MM.1S (cell line): ENCODE data around the gene BCKDK.

Experiments used
- DNase-seq: peaks from one replicate; pipeline ENCODE4 v3.0.0-alpha.2; 2015
- H2AFZ ChIP-seq: fragments of 300-600 bp; sonication (generic); 2 replicates; pipeline ENCODE4 v1.6.0; 2016; ENCODE audit warnings: antibody characterized with exemption, low read length
- H3F3A ChIP-seq: fragments of 300-600 bp; sonication (generic); 2 replicates; pipeline ENCODE4 v1.6.1; 2016; ENCODE audit warnings: mild to moderate bottlenecking, antibody characterized with exemption, low read length, moderate library complexity, mixed read lengths; ENCODE audit not compliant: insufficient read depth
- H3K27ac ChIP-seq: fragments of 300-600 bp; sonication (generic); 2 replicates; pipeline ENCODE4 v1.5.1; 2016; ENCODE audit warnings: mild to moderate bottlenecking, low read length
- H3K27me3 ChIP-seq: fragments of 300-600 bp; sonication (generic); replicated peaks from 2 replicates; pipeline ENCODE4 v1.6.0; 2016; ENCODE audit warnings: low read length; ENCODE audit not compliant: insufficient read depth
- H3K36me3 ChIP-seq: fragments of 300-600 bp; sonication (generic); replicated peaks from 2 replicates; pipeline ENCODE4 v1.6.1; 2016; ENCODE audit warnings: mild to moderate bottlenecking, low read length, mixed read lengths; ENCODE audit not compliant: insufficient read depth
- H3K4me1 ChIP-seq: fragments of 300-600 bp; sonication (generic); 2 replicates; pipeline ENCODE4 v1.6.1; 2016; ENCODE audit warnings: low read length, mixed read lengths
- H3K4me2 ChIP-seq: fragments of 300-600 bp; sonication (generic); 2 replicates; pipeline ENCODE4 v1.6.0; 2016; ENCODE audit warnings: low read depth, low read length
- H3K4me3 ChIP-seq: fragments of 300-600 bp; sonication (generic); 2 replicates; pipeline ENCODE4 v1.5.1; 2016; ENCODE audit warnings: low read length, mixed read lengths
- H3K79me2 ChIP-seq: fragments of 300-600 bp; sonication (generic); 2 replicates; pipeline ENCODE4 v1.6.1; 2016; ENCODE audit warnings: mixed run types, low read length, mixed read lengths
- H3K9ac ChIP-seq: fragments of 300-600 bp; sonication (generic); 2 replicates; pipeline ENCODE4 v1.6.1; 2016; ENCODE audit warnings: low read length, mixed read lengths
- H3K9me2 ChIP-seq: fragments of 300-600 bp; sonication (generic); replicated peaks from 2 replicates; pipeline ENCODE4 v1.6.1; 2016; ENCODE audit warnings: mild to moderate bottlenecking, low read length, mixed read lengths; ENCODE audit not compliant: insufficient read depth
- H3K9me3 ChIP-seq: fragments of 300-600 bp; sonication (generic); replicated peaks from 2 replicates; pipeline ENCODE4 v1.6.1; 2016; ENCODE audit warnings: mild to moderate bottlenecking, low read length, mixed read lengths; ENCODE audit not compliant: insufficient read depth
- H4K20me1 ChIP-seq: fragments of 300-600 bp; sonication (generic); 2 replicates; pipeline ENCODE4 v1.6.1; 2016; ENCODE audit warnings: mild to moderate bottlenecking, low read length, moderate library complexity, mixed read lengths; ENCODE audit not compliant: insufficient read depth
- CTCF ChIP-seq: fragments of 300-600 bp; sonication (generic); IDR thresholded peaks from 2 replicates; pipeline ENCODE4 v1.5.1; 2016; ENCODE audit warnings: antibody characterized with exemption, low read length, mixed read lengths
- EZH2 ChIP-seq: fragments of 300-600 bp; sonication (generic); optimal IDR thresholded peaks from 2 replicates; pipeline ENCODE3; 2017; ENCODE audit warnings: low read depth, mild to moderate bottlenecking, antibody characterized with exemption, low read length, mixed read lengths
- EZH2phosphoT487 ChIP-seq: fragments of 300-600 bp; sonication (generic); IDR thresholded peaks from 2 replicates; pipeline ENCODE4 v1.6.1; 2018; ENCODE audit warnings: antibody characterized with exemption, low read length

BCKDK gene

GRCh38 chr16:31088459-31089183, 19.6 kb upstream of the BCKDK start, which contains the start of gene PRSS53:
TSS of gene PRSS53 (minus strand) at chr16:31088943. CDS start at chr16:31088809, 134 bp downstream.
- Histone ChIP-seq H3K9ac (no peak within 1 kb of the TSS), H3K79me2 (peaks cover 14% of the 10 kb centered on the region), H3K9me2 (no peaks in the 10 kb centered on the region), H3K4me3 (no peak within 1 kb of the TSS), H3K27me3 (no peaks in the 10 kb centered on the region), H3K9me3 (no peaks in the 10 kb centered on the region), H4K20me1 (no peaks in the 10 kb centered on the region), H3K4me1 (no peaks in the 10 kb centered on the region), H3K36me3 (no peaks in the 10 kb centered on the region), H3K27ac (no peak within 1 kb of the TSS), H3F3A (no peaks in the 10 kb centered on the region), H3K4me2 (no peak within 1 kb of the TSS), H2AFZ (no peak within 1 kb of the TSS)
- DNase-seq: no peak
- no peak for TF ChIP-seq CTCF
- no peak for TF ChIP-seq EZH2phosphoT487
- no peak for TF ChIP-seq EZH2

- no peak overlapping the region for H2AFZ ChIP-seq
- H3K4me2 ChIP-seq: no peak overlapping the region
- TF ChIP-seq EZH2 (no peak), EZH2phosphoT487 (no peak), CTCF (no peak)
- no peaks in the 10 kb centered on the region for H3K9me2 ChIP-seq
- H3K9me3 ChIP-seq: no peaks in the 10 kb centered on the region
- H3F3A ChIP-seq: peaks cover under 1% of the 10 kb centered on the region; the same call in 1 of the 2 replicates
- no peaks in the 10 kb centered on the region for H3K27me3 ChIP-seq
- no peaks in the 10 kb centered on the region for H3K4me1 ChIP-seq
- no peaks in the 10 kb centered on the region for H4K20me1 ChIP-seq
- no peak overlapping the region for H3K4me3 ChIP-seq
- H3K27ac ChIP-seq: no peak overlapping the region
- no peaks in the 10 kb centered on the region for H3K36me3 ChIP-seq
- no peak overlapping the region for H3K9ac ChIP-seq
- no peak for DNase-seq
- H3K79me2 ChIP-seq: peaks cover 20% of the 10 kb centered on the region
These were observed 19.0 kb upstream of the BCKDK start for GRCh38 chr16:31089199-31089598.

GRCh38 chr16:31090540-31090939, 17.6 kb upstream of the BCKDK start:
- no peak for TF ChIP-seq EZH2
- no peaks in the 10 kb centered on the region for H3K9me2 ChIP-seq
- H3K4me3 ChIP-seq: no peak overlapping the region
- peaks cover 4% of the 10 kb centered on the region for H3F3A ChIP-seq
- no peak overlapping the region for H2AFZ ChIP-seq
- H3K36me3 ChIP-seq: no peaks in the 10 kb centered on the region
- H4K20me1 ChIP-seq: no peaks in the 10 kb centered on the region
- no peaks in the 10 kb centered on the region for H3K27me3 ChIP-seq
- H3K79me2 ChIP-seq: peaks cover 20% of the 10 kb centered on the region
- H3K4me1 ChIP-seq: no peaks in the 10 kb centered on the region
- H3K27ac ChIP-seq: no peak overlapping the region
- H3K4me2 ChIP-seq: no peak overlapping the region
- H3K9me3 ChIP-seq: no peaks in the 10 kb centered on the region
- DNase-seq: no peak
- no peak overlapping the region for H3K9ac ChIP-seq

- H3K4me2 ChIP-seq: no peak overlapping the region
- no peak overlapping the region for H3K27ac ChIP-seq
- no peaks in the 10 kb centered on the region for H3K27me3 ChIP-seq
- H4K20me1 ChIP-seq: no peaks in the 10 kb centered on the region
- H2AFZ ChIP-seq: no peak overlapping the region
- H3K79me2 ChIP-seq: peaks cover 20% of the 10 kb centered on the region
- H3K9ac ChIP-seq: no peak overlapping the region
- H3K4me1 ChIP-seq: no peaks in the 10 kb centered on the region
- TF ChIP-seq EZH2phosphoT487 (no peak), CTCF (no peak), EZH2 (no peak)
- no peaks in the 10 kb centered on the region for H3K9me2 ChIP-seq
- no peaks in the 10 kb centered on the region for H3K9me3 ChIP-seq
- no peak overlapping the region for H3K4me3 ChIP-seq
- H3K36me3 ChIP-seq: no peaks in the 10 kb centered on the region
- H3F3A ChIP-seq: peaks cover 4% of the 10 kb centered on the region
- DNase-seq: no peak
These were observed 15.9 kb upstream of the BCKDK start for GRCh38 chr16:31092330-31092729.
